ENCODE data around the gene OGG1.
A peak's percentile ranks its signal among the peaks of the same experiment; 100 is the strongest.

The OGG1 gene

GRCh38 chr3:9749645-9750555 is at the start of gene OGG1:
TSS of gene OGG1 (plus strand) at chr3:9749952. CDS start at chr3:9750287, 335 bp downstream.
- peak; percentile 84 to 89 for DNase-seq (ENCODE audit: low read depth in 2 of 2)

- DNase-seq (ENCODE audit: low read depth in 2 of 2): no peak
These were observed 49.2 kb upstream of the OGG1 start for GRCh38 chr3:9700536-9700935.

GRCh38 chr3:9701006-9701405 is 48.7 kb upstream of the OGG1 start:
- DNase-seq (ENCODE audit: low read depth in 2 of 2): no peak

- no peak for DNase-seq (ENCODE audit: low read depth in 2 of 2)
These were observed 48.0 kb upstream of the OGG1 start for GRCh38 chr3:9701711-9702110.

DNA sequence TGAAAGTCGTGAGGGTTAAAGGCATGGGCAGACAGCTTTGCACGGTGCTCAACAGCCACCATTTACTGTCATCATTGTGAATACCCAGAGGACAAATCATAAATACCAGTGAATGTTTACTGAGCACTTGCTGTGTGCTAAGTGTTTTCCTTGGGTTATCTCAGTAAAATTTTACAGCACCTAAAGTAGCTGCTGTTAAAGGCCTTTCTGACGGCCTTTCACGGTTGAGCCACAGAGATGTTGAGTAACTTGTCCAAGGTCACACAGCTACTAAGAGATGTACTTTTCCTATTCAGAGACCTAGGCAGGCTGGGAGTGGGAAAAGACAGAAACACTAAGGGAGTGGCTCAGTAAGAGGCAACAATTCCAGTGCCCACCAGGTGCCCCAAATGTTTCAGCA is 46.5 kb upstream of the OGG1 start:
- DNase-seq (ENCODE audit: low read depth in 2 of 2): no peak

DNA sequence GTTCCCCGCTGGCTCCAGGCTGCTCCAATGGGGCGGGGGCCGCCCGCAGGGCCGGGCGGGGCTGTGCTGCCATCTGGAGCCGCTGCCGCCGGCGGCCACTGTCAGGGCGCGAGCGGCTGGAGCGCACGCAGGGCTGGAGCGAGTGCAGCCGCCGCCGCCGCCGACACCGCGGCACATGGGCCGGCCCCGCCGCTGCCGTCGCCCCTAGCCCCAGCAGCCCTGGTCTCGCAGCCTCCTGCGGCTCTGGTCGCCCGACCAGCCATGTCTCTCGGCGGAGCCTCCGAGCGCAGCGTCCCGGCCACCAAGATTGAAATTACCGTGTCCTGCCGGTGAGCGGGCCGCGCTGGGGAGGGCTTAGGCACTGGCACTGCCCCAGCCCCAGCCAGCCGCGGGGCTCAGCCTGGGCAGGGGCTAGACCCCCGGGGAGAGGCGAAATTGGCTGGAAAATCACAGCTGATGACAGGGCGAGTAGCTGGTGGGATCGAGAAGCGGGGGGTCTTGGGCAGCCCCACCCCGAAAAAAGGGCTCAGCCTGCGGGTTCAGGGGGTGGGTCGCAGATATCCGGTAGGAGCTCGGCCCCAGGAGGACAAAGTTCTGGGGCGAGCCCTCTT is 45.9 kb upstream of the OGG1 start, which contains the start of gene CPNE9:
CPNE9 (plus strand) TSS at position 98 of the 611 bp plus-strand sequence; CDS start at position 262, 164 bp downstream.
- DNase-seq (ENCODE audit: low read depth in 2 of 2): no peak

GRCh38 chr3:9704347-9705322 is 45.1 kb upstream of the OGG1 start:
- no peak for DNase-seq (ENCODE audit: low read depth in 2 of 2)

GRCh38 chr3:9710174-9710739 is 39.5 kb upstream of the OGG1 start:
- DNase-seq (ENCODE audit: low read depth in 2 of 2): no peak

GRCh38 chr3:9712415-9712814 is 37.3 kb upstream of the OGG1 start:
- no peak for DNase-seq (ENCODE audit: low read depth in 2 of 2)

- DNase-seq (ENCODE audit: low read depth in 2 of 2): no peak
These were observed 36.6 kb upstream of the OGG1 start for GRCh38 chr3:9713142-9713541.

- no peak for DNase-seq (ENCODE audit: low read depth in 2 of 2)
These were observed 34.6 kb upstream of the OGG1 start for GRCh38 chr3:9715136-9715535.

GRCh38 chr3:9715764-9716437 is 33.9 kb upstream of the OGG1 start:
- no peak for DNase-seq (ENCODE audit: low read depth in 2 of 2)

DNA sequence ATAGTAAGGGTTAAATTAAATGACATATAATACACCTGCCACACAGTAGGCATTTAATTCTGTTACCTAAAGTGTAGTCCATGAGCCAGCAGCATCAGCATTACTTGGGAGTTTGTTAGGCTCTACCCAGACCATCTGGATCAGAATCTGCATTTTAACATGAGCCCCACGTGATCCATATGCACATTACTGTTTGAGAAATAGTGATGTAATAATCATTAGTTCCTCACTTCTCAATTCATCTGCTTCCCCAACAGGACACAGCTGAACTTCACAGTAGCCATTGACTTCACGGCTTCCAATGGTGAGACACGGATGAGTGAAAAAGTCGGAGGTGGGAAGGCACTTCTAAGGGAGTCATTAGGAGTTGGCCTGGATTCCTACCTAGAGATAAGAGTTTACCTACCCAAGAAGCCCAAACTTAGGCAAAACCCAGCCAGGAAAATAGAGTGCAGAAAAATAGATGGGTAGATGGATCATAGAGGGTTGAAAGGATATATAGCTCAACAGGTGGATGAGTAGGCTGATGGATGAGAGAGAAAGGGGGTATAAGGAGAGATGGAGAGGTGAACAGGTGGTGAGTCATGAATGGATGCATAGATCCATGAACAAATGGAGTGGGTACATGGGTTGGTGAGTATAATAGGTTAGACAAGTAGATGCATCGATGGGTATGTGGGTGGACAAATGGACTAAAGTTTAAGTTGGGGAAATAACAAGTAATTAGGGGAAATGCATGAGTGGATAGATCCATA is 32.8 kb upstream of the OGG1 start:
- no peak for DNase-seq (ENCODE audit: low read depth in 2 of 2)

- DNase-seq (ENCODE audit: low read depth in 2 of 2): no peak
These were observed 32.2 kb upstream of the OGG1 start for GRCh38 chr3:9717563-9717962.

DNA sequence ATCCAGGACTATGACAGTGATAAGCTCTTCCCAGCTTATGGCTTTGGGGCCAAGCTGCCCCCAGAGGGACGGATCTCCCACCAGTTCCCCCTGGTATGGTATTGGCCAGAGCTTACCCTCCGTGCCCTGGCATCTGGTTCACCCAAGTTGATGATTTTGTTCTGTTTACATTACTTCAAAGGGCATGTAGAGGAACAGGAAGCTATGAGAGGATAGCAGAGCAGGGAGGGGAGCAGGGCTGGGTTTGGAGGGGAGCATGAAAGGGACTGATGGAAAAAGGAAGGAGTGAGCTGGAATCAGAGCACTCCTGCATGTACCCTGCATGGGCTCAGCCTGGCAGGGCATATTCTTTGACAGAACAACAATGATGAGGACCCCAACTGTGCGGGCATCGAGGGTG is 31.6 kb upstream of the OGG1 start:
- no peak for DNase-seq (ENCODE audit: low read depth in 2 of 2)

GRCh38 chr3:9721015-9721699 is 28.6 kb upstream of the OGG1 start:
- DNase-seq (ENCODE audit: low read depth in 2 of 2): no peak

- DNase-seq (ENCODE audit: low read depth in 2 of 2): no peak
These were observed 28.1 kb upstream of the OGG1 start for GRCh38 chr3:9721700-9722060.

DNA sequence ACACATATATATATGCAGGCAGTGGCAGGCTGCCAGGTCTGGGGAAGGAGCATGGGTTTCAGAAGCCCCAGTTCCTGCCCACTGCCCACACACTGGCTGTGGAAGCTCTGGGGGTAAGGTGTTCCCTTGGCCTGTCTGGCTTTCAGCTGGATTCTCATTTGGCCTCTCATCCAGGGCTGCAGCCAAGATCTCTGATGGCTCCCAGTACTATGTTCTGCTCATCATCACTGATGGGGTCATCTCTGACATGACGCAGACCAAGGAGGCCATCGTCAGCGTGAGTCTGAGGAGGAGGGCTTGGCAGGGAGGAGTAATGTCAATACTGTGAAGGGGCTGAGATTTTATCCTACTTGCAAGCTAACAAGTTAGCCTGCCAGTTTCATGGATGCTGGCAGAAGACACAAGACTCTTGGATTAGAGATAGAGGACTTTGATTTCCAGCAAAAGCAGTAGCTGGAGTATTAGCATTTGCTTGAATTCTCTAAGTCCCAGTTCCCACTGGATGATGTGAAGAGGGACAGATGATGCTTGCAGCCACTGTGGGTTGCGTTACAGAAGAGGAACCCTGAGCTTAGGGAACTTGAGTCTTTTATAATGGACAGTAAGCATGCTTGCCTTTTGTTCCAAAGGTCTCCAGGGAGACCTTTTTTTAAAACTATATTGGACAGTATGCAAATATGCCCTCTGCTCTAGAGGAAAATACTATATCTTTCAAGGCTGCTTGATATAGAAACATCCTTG is 23.8 kb upstream of the OGG1 start:
- DNase-seq (ENCODE audit: low read depth in 2 of 2): no peak

GRCh38 chr3:9727041-9727595 is 22.6 kb upstream of the OGG1 start:
- no peak for DNase-seq (ENCODE audit: low read depth in 2 of 2)

Measured in stimulated activated CD8-positive, alpha-beta memory T cell treated with anti-CD3 and anti-CD28 coated beads, Interleukin-7, amount 100 ng/mL, for 1 hour (primary cell).